GM13977 (cell line): Measurements from ENCODE around the gene DHFR2.

Source experiments
- DNase-seq: peaks from one replicate; pipeline ENCODE4 v3.0.0; 2012; ENCODE audit warnings: low spot score
- in situ Hi-C: fragments of 300-500 bp; cut with MboI; formaldehyde crosslinking; loops from one replicate; pipeline ENCODE4 v1.12.0; 2022; ENCODE audit warnings: low sequenced_read_pairs, low pct_unique_long_range_greater_than_20kb, mixed read lengths, inconsistent platforms; ENCODE audit not compliant: unreplicated experiment
- TF ChIP-seq, protein P1 (sequence below): IDR thresholded peaks from 2 replicates; pipeline ENCODE4 v1.5.1; 2012; ENCODE audit warnings: mild to moderate bottlenecking, control low read depth; ENCODE audit not compliant: insufficient read depth; ENCODE audit errors: extremely low read depth, missing control alignments

The DHFR2 gene

DNA sequence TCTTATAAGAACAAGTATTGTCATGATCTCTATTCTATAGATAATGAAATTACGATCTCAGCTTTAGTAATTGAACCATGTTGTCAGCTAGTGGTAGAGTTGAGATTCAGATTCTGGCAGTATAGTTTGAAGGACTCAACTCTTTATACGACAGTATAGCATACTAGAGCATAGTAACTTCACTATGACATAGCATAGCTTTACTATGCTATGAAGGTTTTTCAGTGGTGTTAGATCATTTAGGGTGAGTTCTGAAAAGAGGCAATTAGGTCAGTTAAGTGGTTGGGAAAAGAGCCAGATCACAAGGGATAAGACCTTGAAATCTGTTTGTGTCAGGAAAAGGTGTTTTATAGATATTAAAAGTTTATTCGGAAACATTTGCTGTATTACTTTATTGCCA, 42.4 kb downstream of the DHFR2 start:
- TF ChIP-seq, protein P1, sequence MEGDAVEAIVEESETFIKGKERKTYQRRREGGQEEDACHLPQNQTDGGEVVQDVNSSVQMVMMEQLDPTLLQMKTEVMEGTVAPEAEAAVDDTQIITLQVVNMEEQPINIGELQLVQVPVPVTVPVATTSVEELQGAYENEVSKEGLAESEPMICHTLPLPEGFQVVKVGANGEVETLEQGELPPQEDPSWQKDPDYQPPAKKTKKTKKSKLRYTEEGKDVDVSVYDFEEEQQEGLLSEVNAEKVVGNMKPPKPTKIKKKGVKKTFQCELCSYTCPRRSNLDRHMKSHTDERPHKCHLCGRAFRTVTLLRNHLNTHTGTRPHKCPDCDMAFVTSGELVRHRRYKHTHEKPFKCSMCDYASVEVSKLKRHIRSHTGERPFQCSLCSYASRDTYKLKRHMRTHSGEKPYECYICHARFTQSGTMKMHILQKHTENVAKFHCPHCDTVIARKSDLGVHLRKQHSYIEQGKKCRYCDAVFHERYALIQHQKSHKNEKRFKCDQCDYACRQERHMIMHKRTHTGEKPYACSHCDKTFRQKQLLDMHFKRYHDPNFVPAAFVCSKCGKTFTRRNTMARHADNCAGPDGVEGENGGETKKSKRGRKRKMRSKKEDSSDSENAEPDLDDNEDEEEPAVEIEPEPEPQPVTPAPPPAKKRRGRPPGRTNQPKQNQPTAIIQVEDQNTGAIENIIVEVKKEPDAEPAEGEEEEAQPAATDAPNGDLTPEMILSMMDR, result no peak
- in situ Hi-C loops, result no loop called here
- no peak for DNase-seq

DNA sequence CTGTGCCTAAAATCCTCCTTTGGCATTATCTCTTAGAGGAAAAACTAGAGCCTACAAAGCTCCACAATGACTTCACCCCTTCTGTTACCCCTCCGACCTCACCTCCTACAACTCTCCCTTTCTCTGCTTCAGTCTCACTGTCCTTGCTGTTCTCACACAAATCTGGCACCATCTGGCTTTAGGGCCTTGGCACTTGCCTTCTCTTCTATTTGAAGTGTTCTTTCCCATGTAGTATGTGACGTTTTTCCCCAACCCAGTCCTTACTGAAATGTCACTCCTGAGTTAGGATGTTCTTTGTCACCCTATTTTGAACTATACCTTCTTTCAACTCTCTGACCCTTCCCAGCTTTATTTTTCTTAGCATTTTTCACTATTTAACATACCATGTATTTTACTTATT, 43.1 kb downstream of the DHFR2 start:
- no peak for DNase-seq
- TF ChIP-seq, protein P1, result no peak
- in situ Hi-C loops, result no loop called here

DNA sequence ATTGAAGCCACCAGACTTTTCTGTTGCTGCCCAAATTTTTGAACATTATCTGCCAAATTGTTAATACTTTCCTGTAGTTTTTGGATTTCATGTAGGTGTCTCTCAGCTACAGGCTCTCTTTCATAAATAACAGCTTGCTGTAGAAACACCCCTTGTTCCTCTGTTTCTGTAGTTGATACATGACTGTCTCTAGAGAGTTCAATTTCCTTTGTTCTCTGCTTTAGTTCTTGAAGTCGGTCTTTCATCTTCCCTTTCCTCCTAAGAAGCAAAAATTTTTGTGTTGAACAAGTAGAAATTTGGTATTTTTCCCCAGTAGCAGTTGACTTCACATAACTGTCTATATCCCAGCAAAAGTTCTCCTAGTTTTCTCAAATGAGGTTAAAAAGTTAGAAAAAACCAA, 47.7 kb downstream of the DHFR2 start:
- TF ChIP-seq, protein P1, result no peak
- no peak for DNase-seq
- in situ Hi-C loops, result no loop called here

DNA sequence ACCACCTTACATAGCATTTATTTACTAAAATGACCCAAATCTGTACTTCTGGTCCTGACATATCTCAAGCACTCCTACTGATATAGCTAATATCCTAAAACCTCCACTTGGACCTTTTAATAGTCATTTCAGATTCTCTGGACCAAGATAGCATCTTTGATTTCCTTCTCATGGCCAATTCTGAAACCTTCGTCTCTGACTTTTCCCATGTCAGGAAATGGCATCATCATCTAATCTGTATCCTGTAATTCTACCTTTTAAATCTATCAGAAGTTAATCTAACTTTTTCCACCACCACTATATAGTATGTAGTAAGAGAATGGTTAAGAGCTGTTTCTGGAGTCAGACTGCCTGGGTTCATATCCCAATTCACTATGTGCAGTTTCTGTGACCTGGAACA, 50.5 kb downstream of the DHFR2 start:
- in situ Hi-C loops, result no loop called here
- TF ChIP-seq, protein P1, result no peak
- no peak for DNase-seq

DNA sequence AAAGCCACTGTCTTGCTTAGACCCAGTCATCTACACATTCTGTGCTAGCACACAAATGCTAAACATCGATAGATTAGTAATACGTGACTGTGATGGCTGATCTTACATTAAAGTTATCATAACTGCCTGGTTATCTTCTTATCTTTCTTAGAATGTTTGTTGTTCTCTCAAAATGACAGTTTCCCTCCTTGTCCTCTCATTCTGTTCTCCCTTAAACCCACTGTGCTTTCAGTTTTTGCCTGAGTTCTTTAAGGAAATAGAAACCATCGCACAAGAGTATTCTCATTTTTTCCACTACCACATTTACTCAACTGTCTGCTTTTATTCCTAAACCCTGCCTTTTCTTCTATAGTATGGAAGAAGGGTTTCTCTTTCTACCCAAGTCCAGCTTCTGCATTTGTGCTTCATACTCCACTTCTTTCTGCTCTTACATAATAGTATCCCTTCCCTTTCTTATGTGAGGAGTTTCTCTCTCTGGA, 51.4 kb downstream of the DHFR2 start:
- no peak for DNase-seq
- TF ChIP-seq, protein P1, result no peak
- in situ Hi-C loops, result no loop called here

DNA sequence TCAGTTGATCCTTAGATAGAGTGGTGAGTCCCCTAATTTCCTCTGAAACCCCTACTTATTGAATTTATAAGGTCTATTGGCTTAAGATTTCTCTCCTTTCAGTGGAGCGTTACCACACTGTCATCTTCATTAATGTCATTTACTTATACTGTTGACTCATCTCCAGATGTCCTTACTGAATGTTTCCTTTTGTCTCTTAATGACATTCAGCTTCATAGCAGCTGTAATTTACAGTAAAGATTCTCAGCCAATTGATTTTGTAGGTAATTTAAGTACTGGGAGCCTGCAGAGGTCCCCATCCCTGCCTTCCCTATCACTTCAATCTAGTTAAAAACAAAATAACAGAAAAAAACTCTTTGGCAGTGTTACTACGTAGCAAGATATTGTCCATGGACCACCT, 53.1 kb downstream of the DHFR2 start:
- TF ChIP-seq, protein P1, result no peak
- in situ Hi-C loops, result no loop called here
- no peak for DNase-seq

DNA sequence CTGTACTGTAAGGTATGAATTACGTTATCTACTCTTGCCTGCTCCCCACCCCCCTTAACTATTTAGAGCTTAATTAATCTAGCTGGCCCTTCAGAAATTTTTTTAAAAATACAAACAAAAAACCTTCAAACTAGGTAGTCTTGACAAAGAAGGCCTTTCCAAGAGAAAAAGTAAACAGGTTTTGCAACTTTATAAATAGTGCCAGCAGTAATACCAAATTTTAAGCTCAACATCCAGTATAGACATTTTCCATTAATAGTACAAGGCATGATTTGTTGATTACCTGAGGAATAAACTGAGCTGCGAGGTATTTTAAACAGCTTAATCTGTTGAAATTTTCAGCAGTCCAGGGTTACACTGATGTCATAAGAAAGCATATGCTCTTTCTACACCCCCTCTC, 54.5 kb downstream of the DHFR2 start:
- DNase-seq, result no peak
- in situ Hi-C loops, result no loop called here
- TF ChIP-seq, protein P1, result no peak
